Mesenchymal stem cell (in vitro differentiated cells and primary cell): ENCODE results near the gene LAMA5.
A peak's percentile ranks its signal among the peaks of the same experiment; 100 is the strongest.

Experiments used
- DNase-seq: peaks from one replicate; pipeline ENCODE4 v3.0.0-alpha.2; 2013
- H2AFZ ChIP-seq: one replicate; pipeline ENCODE4 v1.6.1; 2013; ENCODE audit warnings: low read depth, mild to moderate bottlenecking, control low read depth, inconsistent platforms, low read length, moderate library complexity
- H2AK5ac ChIP-seq: 2 replicates; pipeline ENCODE4 v1.6.1; 2013; ENCODE audit warnings: low read length, moderate library complexity, mild to moderate bottlenecking, inconsistent platforms; ENCODE audit not compliant: severe bottlenecking
- H2BK120ac ChIP-seq: one replicate; pipeline ENCODE4 v1.6.1; 2013; ENCODE audit warnings: low read depth, mild to moderate bottlenecking, inconsistent platforms, low read length, moderate library complexity
- H2BK12ac ChIP-seq, 2 experiments: one replicate each; pipeline ENCODE4 v1.6.1; 2013; ENCODE audit warnings: inconsistent platforms in 2 of 2, low read length in 2 of 2, mild to moderate bottlenecking in 2 of 2, moderate library complexity in 2 of 2, control low read depth in 1 of 2
- H2BK15ac ChIP-seq: one replicate; pipeline ENCODE4 v1.6.1; 2013; ENCODE audit warnings: mild to moderate bottlenecking, low read depth, inconsistent platforms; ENCODE audit not compliant: poor library complexity, severe bottlenecking
- H2BK5ac ChIP-seq: 2 replicates; pipeline ENCODE4 v1.6.1; 2013; ENCODE audit warnings: low read depth, mild to moderate bottlenecking, low read length, control low read depth, inconsistent platforms; ENCODE audit not compliant: poor library complexity, severe bottlenecking
- H3K14ac ChIP-seq, 2 experiments: one replicate each; pipeline ENCODE4 v1.6.1; 2013; ENCODE audit warnings: inconsistent platforms in 2 of 2, low read length in 2 of 2, control low read depth in 1 of 2, mild to moderate bottlenecking in 1 of 2, moderate library complexity in 1 of 2
- H3K18ac ChIP-seq, 2 experiments: one replicate each; pipeline ENCODE4 v1.6.1; 2013; ENCODE audit warnings: inconsistent platforms in 2 of 2, low read length in 2 of 2, control low read depth in 1 of 2, low read depth in 1 of 2, mild to moderate bottlenecking in 1 of 2
- H3K23ac ChIP-seq, 2 experiments: one replicate each; pipeline ENCODE4 v1.6.1; 2013; ENCODE audit warnings: inconsistent platforms in 2 of 2, low read length in 2 of 2, mild to moderate bottlenecking in 2 of 2, moderate library complexity in 2 of 2, control low read depth in 1 of 2
- H3K27ac ChIP-seq: 2 replicates; pipeline ENCODE4 v1.5.1; 2013; ENCODE audit warnings: mild to moderate bottlenecking, moderate library complexity, low read length, control low read depth, inconsistent platforms; ENCODE audit not compliant: poor library complexity, severe bottlenecking
- H3K27me3 ChIP-seq, 2 experiments: 2 replicates each; pipeline versions ENCODE4 v1.6.1 to v1.7.0; 2013; ENCODE audit warnings: low read length in 2 of 2, mild to moderate bottlenecking in 2 of 2, moderate library complexity in 2 of 2, control low read depth in 1 of 2, inconsistent platforms in 1 of 2; ENCODE audit not compliant: control insufficient read depth in 1 of 2, insufficient read depth in 1 of 2
- H3K36me3 ChIP-seq, 2 experiments: 2 replicates each; pipeline versions ENCODE4 v1.6.1 to v1.7.0; 2013; ENCODE audit warnings: low read length in 2 of 2, control low read depth in 1 of 2, inconsistent platforms in 1 of 2, low read depth in 1 of 2, mild to moderate bottlenecking in 1 of 2; ENCODE audit not compliant: insufficient read depth in 2 of 2, control insufficient read depth in 1 of 2
- H3K4ac ChIP-seq, 2 experiments: one replicate each; pipeline ENCODE4 v1.6.1; 2013; ENCODE audit warnings: inconsistent platforms in 2 of 2, low read length in 2 of 2, mild to moderate bottlenecking in 2 of 2, moderate library complexity in 2 of 2, control low read depth in 1 of 2, low read depth in 1 of 2
- H3K4me1 ChIP-seq: 2 replicates; pipeline ENCODE4 v1.6.1; 2013; ENCODE audit warnings: low read depth, low read length, control low read depth; ENCODE audit not compliant: control insufficient read depth, insufficient read depth
- H3K4me2 ChIP-seq: 2 replicates; pipeline ENCODE4 v1.6.1; 2013; ENCODE audit warnings: low read length, mild to moderate bottlenecking, inconsistent platforms; ENCODE audit not compliant: poor library complexity, severe bottlenecking
- H3K4me3 ChIP-seq, 2 experiments: 2 replicates each; pipeline versions ENCODE4 v1.5.1 to v1.7.0; 2013; ENCODE audit warnings: low read length in 2 of 2, mild to moderate bottlenecking in 2 of 2, control low read depth in 1 of 2, low read depth in 1 of 2; ENCODE audit not compliant: insufficient read depth in 1 of 2
- H3K79me1 ChIP-seq: replicated peaks from 2 replicates; pipeline ENCODE4 v1.6.1; 2013; ENCODE audit warnings: mild to moderate bottlenecking, control low read depth, low read length, inconsistent platforms; ENCODE audit not compliant: poor library complexity, severe bottlenecking
- H3K9ac ChIP-seq: 2 replicates; pipeline ENCODE4 v1.7.0; 2013; ENCODE audit warnings: mild to moderate bottlenecking, low read length, moderate library complexity
- H3K9me3 ChIP-seq: 2 replicates; pipeline ENCODE4 v1.7.0; 2013; ENCODE audit warnings: mild to moderate bottlenecking, low read length; ENCODE audit not compliant: control insufficient read depth
- H4K8ac ChIP-seq: one replicate; pipeline ENCODE4 v1.6.1; 2013; ENCODE audit warnings: inconsistent platforms, mild to moderate bottlenecking, low read length, moderate library complexity
- H4K91ac ChIP-seq: one replicate; pipeline ENCODE4 v1.6.1; 2013; ENCODE audit warnings: mild to moderate bottlenecking, low read length, inconsistent platforms
- WGBS: methylation state at CpG from one replicate; pipeline ENCODE4 v1.1.7; 2013; ENCODE audit warnings: mixed read lengths; 5-methylcytosine and 5-hydroxymethylcytosine counted together

LAMA5 gene

GRCh38 chr20:62309198-62309944 is 57.7 kb downstream of the LAMA5 start:
- Histone ChIP-seq H3K4me2 (no peak overlapping the region), H2BK12ac (no peak overlapping the region), H3K4me3 (no peak overlapping the region), H3K4me1 (peaks cover 38% of the 10 kb centered on the region), H4K91ac (no peak overlapping the region), H3K18ac (no peak overlapping the region), H3K9me3 (no peaks in the 10 kb centered on the region), H2AK5ac (no peak overlapping the region), H3K27me3 (no peaks in the 10 kb centered on the region), H2BK5ac (no peak overlapping the region), H3K36me3 (peaks cover 58 to 99% of the 10 kb centered on the region in 2 experiments), H2BK15ac (no peak overlapping the region), H2AFZ (no peak overlapping the region), H3K27ac (no peak overlapping the region), H3K23ac (no peak overlapping the region), H3K14ac (no peak overlapping the region), H4K8ac (no peak overlapping the region), H3K79me1 (peaks cover 19% of the 10 kb centered on the region), H3K4ac (no peak overlapping the region), H3K9ac (no peak overlapping the region), H2BK120ac (no peak overlapping the region)
- no peak for DNase-seq
- 93% methylated on average over 12 of the region's 26 CpGs for WGBS

- Histone ChIP-seq H3K4me3 (no peak overlapping the region), H3K9ac (no peak overlapping the region), H3K27ac (peak overlapping the region; percentile 15), H4K91ac (no peak overlapping the region), H2AFZ (no peak overlapping the region), H2BK12ac (no peak overlapping the region), H4K8ac (no peak overlapping the region), H2BK15ac (no peak overlapping the region), H3K9me3 (no peaks in the 10 kb centered on the region), H3K4me2 (no peak overlapping the region), H3K36me3 (peaks cover 55 to 95% of the 10 kb centered on the region in 2 experiments), H2BK5ac (no peak overlapping the region), H3K4me1 (peaks cover 44% of the 10 kb centered on the region), H3K79me1 (peaks cover 16% of the 10 kb centered on the region), H3K18ac (no peak overlapping the region), H3K14ac (no peak overlapping the region), H2AK5ac (no peak overlapping the region), H3K27me3 (no peaks in the 10 kb centered on the region), H3K4ac (no peak overlapping the region), H3K23ac (no peak overlapping the region), H2BK120ac (no peak overlapping the region)
- 95% methylated on average over 29 of the region's 29 CpGs for WGBS
- DNase-seq: no peak
Measured at GRCh38 chr20:62308102-62308822, 58.9 kb downstream of the LAMA5 start.

DNA sequence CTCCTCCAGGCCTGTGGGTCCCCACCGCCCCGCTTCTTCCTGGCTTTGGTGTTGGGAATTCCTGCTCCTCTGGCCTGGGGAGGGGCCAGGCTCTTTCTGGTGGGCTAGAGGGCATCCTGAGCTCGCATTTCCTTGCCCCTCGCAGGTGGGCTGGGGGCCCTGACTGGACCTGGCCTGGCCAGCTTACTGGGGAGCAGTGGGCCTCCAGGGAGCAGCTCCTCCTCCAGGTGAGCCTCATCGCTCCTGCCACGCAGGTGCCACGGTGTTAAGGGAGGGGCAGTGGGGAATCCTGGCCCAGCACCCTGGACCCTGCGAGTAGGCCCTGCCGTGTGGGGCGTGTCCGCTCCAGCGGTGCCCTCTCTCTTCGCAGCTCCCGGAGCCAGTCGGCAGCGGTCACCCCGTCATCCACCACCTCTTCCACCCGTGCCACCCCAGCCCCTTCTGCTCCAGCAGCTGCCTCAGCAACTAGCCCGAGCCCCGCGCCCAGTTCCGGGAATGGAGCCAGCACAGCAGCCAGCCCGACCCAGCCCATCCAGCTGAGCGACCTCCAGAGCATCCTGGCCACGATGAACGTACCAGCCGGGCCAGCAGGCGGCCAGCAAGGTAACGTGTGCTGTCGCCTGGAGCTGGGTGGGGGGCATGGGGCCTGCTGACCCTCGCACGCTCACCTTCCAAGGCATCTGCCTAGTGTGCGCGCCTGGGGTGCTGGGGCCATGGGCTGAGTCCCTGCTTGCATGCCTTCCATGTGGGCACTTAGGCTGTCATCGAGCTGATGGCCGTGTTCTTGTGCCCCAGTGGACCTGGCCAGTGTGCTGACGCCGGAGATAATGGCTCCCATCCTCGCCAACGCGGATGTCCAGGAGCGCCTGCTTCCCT is 59.6 kb downstream of the LAMA5 start:
- peaks cover 10% of the 10 kb centered on the region for H3K79me1 ChIP-seq
- H2BK15ac ChIP-seq: no peak overlapping the region
- H2BK120ac ChIP-seq: no peak overlapping the region
- H3K4me2 ChIP-seq: no peak overlapping the region
- no peak overlapping the region for H3K23ac ChIP-seq
- no peak overlapping the region for H2AK5ac ChIP-seq
- peak overlapping the region; percentile 23 for H4K8ac ChIP-seq
- H3K4ac ChIP-seq: no peak overlapping the region
- no peak overlapping the region for H2BK5ac ChIP-seq
- peak overlapping the region; percentile 15 for H3K27ac ChIP-seq
- DNase-seq: no peak
- no peaks in the 10 kb centered on the region for H3K27me3 ChIP-seq
- peak overlapping the region; percentile 66 for H4K91ac ChIP-seq
- no peak overlapping the region for H3K9ac ChIP-seq
- H3K36me3 ChIP-seq: peaks cover 54 to 87% of the 10 kb centered on the region in 2 experiments
- 97% methylated on average over 39 of the region's 42 CpGs for WGBS
- H2BK12ac ChIP-seq: no peak overlapping the region
- H2AFZ ChIP-seq: no peak overlapping the region
- H3K9me3 ChIP-seq: no peaks in the 10 kb centered on the region
- no peak overlapping the region for H3K4me3 ChIP-seq
- H3K18ac ChIP-seq: no peak overlapping the region
- peaks cover 44% of the 10 kb centered on the region for H3K4me1 ChIP-seq
- no peak overlapping the region for H3K14ac ChIP-seq
